Lower leg skin (tissue), 4 donors: ENCODE results near the gene RNGTT. TPM values are rescaled to one million over a fixed set of nuclear protein-coding genes. Genes with fewer than 3 reads are reported as not detected.

ENCODE experiments used
- DNase-seq, 2 donors: peaks; one replicate each; pipeline ENCODE4 v3.0.0-alpha.2; 2019; ENCODE audit warnings: low spot score in 2 of 2
- H3K4me3 ChIP-seq: fragments of 200-600 bp; sonication (generic); 2 replicates; pipeline ENCODE4 v1.5.1; 2017; ENCODE audit warnings: mild to moderate bottlenecking, low read depth; ENCODE audit not compliant: poor library complexity, severe bottlenecking
- CTCF ChIP-seq, 3 donors: fragments of 450-650 bp; IDR thresholded peaks; one replicate each; pipeline ENCODE4 v1.5.1; 2016; ENCODE audit warnings: antibody characterized with exemption in 3 of 3, mild to moderate bottlenecking in 3 of 3, moderate library complexity in 2 of 3
- POLR2A ChIP-seq, 2 donors: fragments of 450-650 bp; IDR thresholded peaks; one replicate each; pipeline ENCODE4 v1.6.1; 2016 to 2017; ENCODE audit warnings: antibody characterized with exemption in 2 of 2, mild to moderate bottlenecking in 1 of 2, moderate library complexity in 1 of 2
- WGBS, 2 donors: methylation state at CpG; one replicate each; pipeline ENCODE4 v1.1.5; 2018; 5-methylcytosine and 5-hydroxymethylcytosine counted together
- intact Hi-C: fragments of 100-400 bp; cut with DNase I; formaldehyde crosslinking; loops from one replicate; pipeline ENCODE4 v1.15.0; 2023; ENCODE audit warnings: low total_unique reads
- total RNA-seq, 4 donors: library from RNA; depleted of rRNA; stranded (reverse); fragments of >200 nt; gene quantifications; one replicate each; pipeline ENCODE4 v1.1.0, GENCODE V29; 2016

Gene RNGTT
- total RNA-seq, 4 donors from 2014 or later: 9.3 to 12.0 (median 11.1) TPM

- 95 to 98% methylated on average over 6 of the region's 6 CpGs for WGBS, 2 donors
- intact Hi-C loops: no loop called here
- TF ChIP-seq CTCF (IDR thresholded peaks at IDR 0.05): no peak
- no peak for TF ChIP-seq POLR2A (IDR thresholded peaks at IDR 0.05)
- DNase-seq: no peak
- no peak overlapping the region for H3K4me3 ChIP-seq
Observed at GRCh38 chr6:88661136-88661535, 302.3 kb downstream of the RNGTT start.

DNA sequence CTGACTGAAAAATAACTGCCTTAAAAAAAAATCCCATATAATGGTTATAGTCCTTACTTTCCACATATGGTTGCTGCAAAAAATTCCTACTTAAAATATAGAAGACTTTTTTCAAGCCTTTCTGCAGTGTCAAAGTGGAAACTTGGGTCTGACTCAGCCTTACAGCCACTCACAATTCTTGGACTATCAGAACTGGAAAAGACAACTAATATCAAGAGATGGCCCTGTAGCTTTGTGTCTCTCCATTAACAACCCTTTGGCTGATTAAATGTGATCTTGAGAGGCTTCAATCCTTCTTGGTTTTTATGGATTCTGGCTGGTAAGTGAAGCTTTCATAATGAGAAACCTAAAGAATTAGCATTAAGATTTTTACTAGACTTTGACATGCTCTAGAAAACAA is 307.8 kb downstream of the RNGTT start:
- no peak overlapping the region for H3K4me3 ChIP-seq
- no peak for DNase-seq
- intact Hi-C loops: no loop called here
- TF ChIP-seq CTCF (IDR thresholded peaks at IDR 0.05): no peak
- TF ChIP-seq POLR2A (IDR thresholded peaks at IDR 0.05): no peak

DNA sequence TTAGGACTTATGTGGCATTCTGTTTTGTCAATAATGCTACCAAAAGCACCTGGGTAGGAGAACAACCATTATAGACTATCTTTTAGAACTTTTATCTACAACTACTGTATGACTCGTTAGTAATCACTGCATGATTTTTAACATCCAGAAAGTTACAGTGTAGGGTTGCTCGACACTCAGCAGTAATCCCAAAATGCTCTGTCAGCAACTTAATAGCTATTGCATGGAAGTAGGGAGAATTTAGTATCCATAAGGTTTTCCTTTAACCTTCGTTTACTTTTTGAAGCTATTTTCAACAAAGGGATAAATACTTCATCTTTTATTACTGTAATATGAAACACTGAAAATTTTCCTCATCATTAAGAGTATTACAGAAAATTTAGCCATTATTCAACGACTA is 309.5 kb downstream of the RNGTT start:
- no peak overlapping the region for H3K4me3 ChIP-seq
- DNase-seq: no peak
- WGBS, 2 donors: 81 to 83% methylated on average over 4 of the region's 4 CpGs
- TF ChIP-seq CTCF (IDR thresholded peaks at IDR 0.05) (no peak), POLR2A (IDR thresholded peaks at IDR 0.05) (no peak)
- intact Hi-C loops: no loop called here

DNA sequence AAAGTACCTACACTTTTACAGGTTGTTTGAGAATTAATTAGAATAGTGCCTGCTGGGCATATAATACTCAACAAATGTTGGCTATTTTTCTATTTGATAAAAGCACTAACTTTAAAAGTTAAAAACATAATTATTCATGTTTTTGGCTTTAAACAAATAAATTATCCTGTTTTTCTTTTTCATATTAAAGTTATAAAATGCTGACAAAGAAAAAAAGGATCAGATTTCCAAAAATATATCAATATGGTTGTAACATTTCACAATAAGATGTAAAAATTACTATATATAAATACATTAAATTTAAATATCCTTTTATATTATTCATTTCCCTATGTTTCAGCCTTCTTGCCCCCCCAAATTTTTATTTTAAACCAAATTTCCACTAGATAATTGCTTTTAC is 312.0 kb downstream of the RNGTT start:
- H3K4me3 ChIP-seq: no peak overlapping the region
- no peak for DNase-seq
- intact Hi-C loops: no loop called here
- TF ChIP-seq CTCF (IDR thresholded peaks at IDR 0.05): no peak
- TF ChIP-seq POLR2A (IDR thresholded peaks at IDR 0.05): no peak

DNA sequence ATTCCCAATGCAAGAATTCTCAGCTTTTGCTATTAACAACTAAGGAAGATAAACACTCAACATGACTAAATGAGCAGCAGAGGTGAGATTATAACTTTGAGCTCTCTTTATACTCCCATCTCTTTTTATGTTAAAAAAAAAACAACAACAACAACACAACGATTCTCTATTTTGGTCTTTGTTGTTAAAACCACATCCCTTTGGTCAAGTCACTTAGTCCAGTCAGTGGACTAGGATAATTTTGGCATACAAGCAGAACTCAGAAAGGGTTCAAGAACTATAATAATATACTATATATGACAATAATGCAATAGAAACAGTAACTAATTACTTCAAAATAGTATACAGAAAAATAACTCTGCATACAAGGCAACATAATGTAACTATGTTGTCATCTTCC is 312.4 kb downstream of the RNGTT start:
- no peak for DNase-seq
- 69 to 80% methylated on average over 1 of the region's 1 CpG for WGBS, 2 donors
- H3K4me3 ChIP-seq: no peak overlapping the region
- TF ChIP-seq POLR2A (IDR thresholded peaks at IDR 0.05): no peak
- TF ChIP-seq CTCF (IDR thresholded peaks at IDR 0.05): no peak
- intact Hi-C loops: no loop called here

DNA sequence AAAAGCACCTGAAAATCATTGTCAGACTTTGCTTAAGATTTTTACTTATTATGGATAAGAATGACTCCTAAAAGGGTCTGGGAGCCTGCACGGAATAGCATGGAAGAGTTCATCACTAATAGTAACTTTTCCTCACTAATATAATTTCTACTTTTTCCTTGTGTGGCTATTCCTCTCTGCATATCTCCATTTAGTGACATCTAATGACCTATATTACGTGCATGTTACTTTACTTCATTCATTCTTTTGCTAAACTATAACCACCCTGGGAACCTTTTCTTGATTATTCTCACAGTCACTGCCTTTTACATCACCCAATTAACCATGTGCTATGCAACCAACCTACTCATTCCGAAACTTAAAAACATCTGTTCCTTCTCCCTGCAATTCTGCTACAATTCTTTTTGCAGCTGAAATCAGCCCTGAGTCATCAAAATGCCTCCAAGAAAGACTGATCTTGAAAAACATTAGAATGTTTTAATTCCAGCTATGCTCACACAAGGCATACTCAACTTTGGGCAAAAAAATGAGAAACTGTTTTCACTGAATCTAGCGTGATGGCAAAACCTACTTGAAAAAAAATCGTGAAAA is 313.3 kb downstream of the RNGTT start:
- intact Hi-C loops: no loop called here
- H3K4me3 ChIP-seq: no peak overlapping the region
- TF ChIP-seq CTCF (IDR thresholded peaks at IDR 0.05) (no peak), POLR2A (IDR thresholded peaks at IDR 0.05) (no peak)
- WGBS, 2 donors: 66 to 69% methylated on average over 5 of the region's 5 CpGs
- no peak for DNase-seq
